ENCODE results near the gene USP11.

USP11 gene

DNA sequence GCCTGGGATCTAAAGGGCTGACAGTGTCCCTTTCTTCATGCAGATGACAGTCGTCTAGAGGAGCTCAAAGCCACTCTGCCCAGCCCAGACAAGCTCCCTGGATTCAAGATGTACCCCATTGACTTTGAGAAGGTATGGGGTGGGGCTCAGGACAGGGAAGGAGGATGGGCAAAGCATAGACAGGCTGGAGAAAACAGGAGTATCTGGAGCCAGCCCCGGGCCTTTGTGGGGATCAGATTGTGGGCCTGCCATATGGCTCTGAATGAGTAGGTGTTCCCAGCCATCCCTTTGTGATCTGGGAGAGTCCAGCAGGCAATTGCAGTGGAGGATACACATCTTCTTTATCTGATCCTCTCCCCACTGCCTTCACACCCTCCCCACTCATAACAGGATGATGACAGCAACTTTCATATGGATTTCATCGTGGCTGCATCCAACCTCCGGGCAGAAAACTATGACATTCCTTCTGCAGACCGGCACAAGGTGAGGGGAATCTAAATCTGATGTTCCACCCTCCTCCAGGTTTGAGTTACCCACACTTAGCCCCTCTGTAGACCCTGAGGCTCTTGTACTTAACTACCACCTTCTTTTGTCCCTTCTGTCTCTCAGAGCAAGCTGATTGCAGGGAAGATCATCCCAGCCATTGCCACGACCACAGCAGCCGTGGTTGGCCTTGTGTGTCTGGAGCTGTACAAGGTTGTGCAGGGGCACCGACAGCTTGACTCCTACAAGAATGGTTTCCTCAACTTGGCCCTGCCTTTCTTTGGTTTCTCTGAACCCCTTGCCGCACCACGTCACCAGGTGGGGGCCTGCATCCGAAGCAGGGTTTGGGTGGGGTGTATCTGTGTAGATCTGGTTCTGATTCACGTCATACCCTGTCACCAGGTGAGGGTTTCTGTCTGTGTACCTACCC, 20.2 kb upstream of the USP11 start:
- H3K27me3 Mint-ChIP-seq (ENCODE audit: low read depth): no peaks in the 10 kb centered on the region
- H3K9me3 Mint-ChIP-seq: no peaks in the 10 kb centered on the region
- H3K4me1 Mint-ChIP-seq: peaks cover 13% of the 10 kb centered on the region
- peaks cover 79% of the 10 kb centered on the region for H3K36me3 Mint-ChIP-seq (ENCODE audit: low read depth)
- no peak overlapping the region for H3K27ac Mint-ChIP-seq
- TF ChIP-seq CTCF (IDR thresholded peaks at IDR 0.05; ENCODE audit: unreplicated experiment in 3 of 3): no peak
- H3K4me3 Mint-ChIP-seq: no peak overlapping the region

GRCh38 chrX:47214435-47215077, 18.3 kb upstream of the USP11 start:
- Mint-ChIP-seq H3K36me3 (ENCODE audit: low read depth) (peaks cover 63% of the 10 kb centered on the region), H3K27me3 (ENCODE audit: low read depth) (no peaks in the 10 kb centered on the region)

DNA sequence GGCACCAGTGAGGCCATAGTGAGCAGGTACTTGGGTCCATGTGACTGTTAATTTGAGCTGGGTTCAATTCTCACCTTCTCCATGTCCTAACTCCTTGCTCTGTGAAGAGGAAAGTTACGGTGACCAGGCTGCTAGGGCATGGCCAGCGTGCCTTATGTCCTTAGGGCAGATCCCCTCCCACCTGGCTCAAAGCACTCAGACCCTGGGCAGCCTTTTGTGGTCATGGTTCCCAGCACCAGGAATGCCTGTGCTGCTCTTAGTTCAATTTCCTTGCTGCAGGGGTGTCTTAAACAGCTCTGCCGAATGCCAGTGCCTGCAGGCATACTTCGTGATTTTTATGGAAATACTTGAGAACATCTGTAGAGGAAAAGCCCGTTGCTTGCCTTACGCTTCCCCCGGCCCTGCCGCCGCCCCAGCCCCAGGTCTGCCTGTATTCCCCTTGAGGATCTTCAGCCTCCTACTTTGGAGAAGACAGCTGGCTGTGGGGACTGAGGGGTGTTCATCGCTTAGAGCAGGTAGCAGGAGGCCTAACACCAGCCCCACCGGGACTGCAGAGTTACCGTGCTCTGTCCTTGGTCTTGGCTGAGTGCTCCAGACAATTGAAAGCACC, 17.4 kb upstream of the USP11 start:
- peak overlapping the region in 2 of 3 experiments; percentile 45 to 99 for H3K27ac Mint-ChIP-seq
- peaks cover 58% of the 10 kb centered on the region for H3K36me3 Mint-ChIP-seq (ENCODE audit: low read depth)
- H3K27me3 Mint-ChIP-seq (ENCODE audit: low read depth): no peaks in the 10 kb centered on the region
- H3K4me3 Mint-ChIP-seq: no peak overlapping the region
- peaks cover 25% of the 10 kb centered on the region for H3K4me1 Mint-ChIP-seq
- no peaks in the 10 kb centered on the region for H3K9me3 Mint-ChIP-seq
- TF ChIP-seq CTCF (IDR thresholded peaks at IDR 0.05; ENCODE audit: unreplicated experiment in 3 of 3): no peak

More at GRCh38 chrX:47214435-47215077, 18.3 kb upstream of the USP11 start:
- H3K4me1 Mint-ChIP-seq: peaks cover 16% of the 10 kb centered on the region
- H3K4me3 Mint-ChIP-seq: no peak overlapping the region
- no peaks in the 10 kb centered on the region for H3K9me3 Mint-ChIP-seq
- peak overlapping the region in 1 of 3 experiments; percentile 45 for H3K27ac Mint-ChIP-seq
- TF ChIP-seq CTCF (IDR thresholded peaks at IDR 0.05; ENCODE audit: unreplicated experiment in 3 of 3): no peak

GRCh38 chrX:47216393-47216925, 16.4 kb upstream of the USP11 start:
- Mint-ChIP-seq H3K4me3 (peak overlapping the region in 2 of 3 experiments; percentile 9 to 94), H3K9me3 (no peaks in the 10 kb centered on the region)

More at GRCh38 chrX:47216393-47216925, 16.4 kb upstream of the USP11 start:
- no peaks in the 10 kb centered on the region for H3K27me3 Mint-ChIP-seq (ENCODE audit: low read depth)
- H3K27ac Mint-ChIP-seq: peak overlapping the region; percentile 99 to 100 (median 99)
- peaks cover 32% of the 10 kb centered on the region for H3K4me1 Mint-ChIP-seq
- TF ChIP-seq CTCF (IDR thresholded peaks at IDR 0.05; ENCODE audit: unreplicated experiment in 3 of 3): no peak
- peaks cover 55% of the 10 kb centered on the region for H3K36me3 Mint-ChIP-seq (ENCODE audit: low read depth)
